Measurements from ENCODE around the gene DOCK2. TPM values are rescaled to one million over a fixed set of nuclear protein-coding genes. Genes with fewer than 3 reads are reported as not detected.

DOCK2 gene
- total RNA-seq, 4 donors from 2014 or later, result 3.1 to 3.9 (median 3.3) TPM

- H3K4me3 ChIP-seq (ENCODE audit: low read depth, poor library complexity, severe bottlenecking), result no peak overlapping the region
- intact Hi-C loops (cut with DNase I; ENCODE audit: low total_unique reads), result no loop called here
- TF ChIP-seq POLR2A (IDR thresholded peaks at IDR 0.05) (no peak), CTCF (IDR thresholded peaks at IDR 0.05) (no peak)
- 50 to 57% methylated on average over 5 of the region's 5 CpGs for WGBS, 2 donors
- DNase-seq (ENCODE audit: low spot score in 2 of 2), result no peak
Measured at GRCh38 chr5:169785771-169786618, 148.9 kb downstream of the DOCK2 start.

GRCh38 chr5:169788168-169788567 is 151.1 kb downstream of the DOCK2 start:
- DNase-seq (ENCODE audit: low spot score in 2 of 2), result no peak
- TF ChIP-seq POLR2A (IDR thresholded peaks at IDR 0.05) (no peak), CTCF (IDR thresholded peaks at IDR 0.05) (no peak)
- 41 to 52% methylated on average over 5 of the region's 5 CpGs for WGBS, 2 donors
- H3K4me3 ChIP-seq (ENCODE audit: low read depth, poor library complexity, severe bottlenecking), result no peak overlapping the region
- intact Hi-C loops (cut with DNase I; ENCODE audit: low total_unique reads), result no loop called here

GRCh38 chr5:169789417-169789940 is 152.4 kb downstream of the DOCK2 start:
- 87 to 98% methylated on average over 1 of the region's 1 CpG for WGBS, 2 donors
- no peak for TF ChIP-seq CTCF (IDR thresholded peaks at IDR 0.05)
- intact Hi-C loops (cut with DNase I; ENCODE audit: low total_unique reads), result no loop called here
- DNase-seq (ENCODE audit: low spot score in 2 of 2), result no peak
- H3K4me3 ChIP-seq (ENCODE audit: low read depth, poor library complexity, severe bottlenecking), result no peak overlapping the region

- intact Hi-C loops (cut with DNase I; ENCODE audit: low total_unique reads), result no loop called here
- no peak for DNase-seq (ENCODE audit: low spot score in 2 of 2)
- H3K4me3 ChIP-seq (ENCODE audit: low read depth, poor library complexity, severe bottlenecking), result no peak overlapping the region
- TF ChIP-seq POLR2A (IDR thresholded peaks at IDR 0.05) (no peak), CTCF (IDR thresholded peaks at IDR 0.05) (no peak)
- 90 to 93% methylated on average over 4 of the region's 4 CpGs for WGBS, 2 donors
Measured at GRCh38 chr5:169791251-169791650, 154.2 kb downstream of the DOCK2 start.

GRCh38 chr5:169795338-169795737 is 158.3 kb downstream of the DOCK2 start:
- no peak for TF ChIP-seq CTCF (IDR thresholded peaks at IDR 0.05)
- TF ChIP-seq POLR2A (IDR thresholded peaks at IDR 0.05), result no peak
- WGBS, 2 donors, result 61 to 68% methylated on average over 9 of the region's 9 CpGs
- DNase-seq (ENCODE audit: low spot score in 2 of 2), result no peak
- intact Hi-C loops (cut with DNase I; ENCODE audit: low total_unique reads), result no loop called here
- no peak overlapping the region for H3K4me3 ChIP-seq (ENCODE audit: low read depth, poor library complexity, severe bottlenecking)

Data from lower leg skin (tissue), 4 donors.